Esophagus muscularis mucosa (tissue), 2 donors: ENCODE measurements around the gene AKAP9.

Experiments used
- POLR2A ChIP-seq: fragments of 450-650 bp; IDR thresholded peaks from one replicate; pipeline ENCODE4 v1.6.1; 2017; ENCODE audit warnings: antibody characterized with exemption, moderate library complexity, mild to moderate bottlenecking, low read depth
- POLR2AphosphoS5 ChIP-seq, 2 donors: sonication (generic); formaldehyde crosslinking; IDR thresholded peaks; one replicate each; pipeline ENCODE4 v1.6.1; 2017; ENCODE audit warnings: antibody characterized with exemption in 2 of 2

DNA sequence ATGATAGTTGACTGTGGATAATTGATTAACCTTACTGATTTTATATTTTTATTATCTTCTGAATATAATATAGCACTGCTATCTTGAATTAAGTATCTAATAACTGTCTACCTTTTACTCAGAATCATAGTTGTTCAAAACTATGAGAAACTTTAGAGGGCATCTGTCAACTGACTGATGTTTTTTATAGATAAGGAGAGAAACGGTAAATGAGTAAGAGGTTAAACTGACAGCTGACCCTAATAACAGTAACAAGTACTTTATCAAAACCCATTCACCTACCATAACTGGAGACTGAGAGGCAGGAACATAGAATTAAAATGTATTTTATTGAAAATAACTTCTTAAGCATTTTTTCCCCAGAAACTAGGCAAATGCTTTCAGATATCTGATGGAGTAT is 131.5 kb downstream of the AKAP9 start:
- TF ChIP-seq POLR2AphosphoS5 (IDR thresholded peaks at IDR 0.05) (no peak), POLR2A (no peak)
